Measurements from ENCODE around the gene APC2.
"Not testable (repeated sequence)": the region's sequence is repeated elsewhere in the genome, so short reads cannot be mapped to it uniquely, and the experiment has no call there.

APC2 gene

DNA sequence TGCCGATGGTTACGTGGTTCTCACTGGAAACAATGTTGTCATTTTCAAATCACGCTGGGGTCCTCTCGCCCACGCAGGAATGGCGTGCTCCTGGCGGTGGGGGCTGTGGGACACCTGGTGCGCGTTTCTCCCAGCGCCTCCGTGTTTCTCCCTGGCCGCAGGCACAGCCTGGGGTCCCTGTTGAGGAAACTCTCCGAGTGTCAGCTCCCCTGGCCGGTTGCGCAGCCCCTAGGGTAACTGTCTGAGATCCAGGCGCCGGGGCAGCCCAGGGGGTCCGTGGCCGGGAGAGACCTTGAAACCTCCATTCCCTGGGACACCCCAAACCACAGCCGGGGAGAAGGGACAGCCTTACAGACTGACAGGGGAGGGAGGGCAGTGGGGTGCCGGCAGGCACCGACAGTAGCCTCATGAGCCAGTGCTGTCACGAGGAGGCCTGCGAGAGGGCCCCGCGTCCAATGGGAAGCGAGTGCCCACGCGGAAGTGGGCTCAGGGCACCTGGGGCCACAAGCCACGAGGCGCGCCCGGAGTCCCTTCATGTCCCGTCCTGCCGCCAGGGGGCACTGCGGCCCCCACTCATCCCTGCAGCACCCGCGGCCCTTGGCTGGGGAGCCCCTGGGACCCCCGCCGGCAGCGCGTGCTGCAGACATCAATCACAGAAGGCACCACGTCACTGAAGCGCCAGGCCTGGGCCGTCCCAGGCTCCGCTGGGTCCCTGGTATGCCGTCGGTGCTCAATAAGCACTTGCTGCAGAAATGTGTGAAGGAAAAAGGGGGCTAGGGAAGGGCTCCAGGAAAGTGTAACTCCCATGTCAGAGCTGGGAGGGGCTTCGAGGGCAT lies 53.4 kb downstream of the APC2 start:
- no peak for DNase-seq

DNA sequence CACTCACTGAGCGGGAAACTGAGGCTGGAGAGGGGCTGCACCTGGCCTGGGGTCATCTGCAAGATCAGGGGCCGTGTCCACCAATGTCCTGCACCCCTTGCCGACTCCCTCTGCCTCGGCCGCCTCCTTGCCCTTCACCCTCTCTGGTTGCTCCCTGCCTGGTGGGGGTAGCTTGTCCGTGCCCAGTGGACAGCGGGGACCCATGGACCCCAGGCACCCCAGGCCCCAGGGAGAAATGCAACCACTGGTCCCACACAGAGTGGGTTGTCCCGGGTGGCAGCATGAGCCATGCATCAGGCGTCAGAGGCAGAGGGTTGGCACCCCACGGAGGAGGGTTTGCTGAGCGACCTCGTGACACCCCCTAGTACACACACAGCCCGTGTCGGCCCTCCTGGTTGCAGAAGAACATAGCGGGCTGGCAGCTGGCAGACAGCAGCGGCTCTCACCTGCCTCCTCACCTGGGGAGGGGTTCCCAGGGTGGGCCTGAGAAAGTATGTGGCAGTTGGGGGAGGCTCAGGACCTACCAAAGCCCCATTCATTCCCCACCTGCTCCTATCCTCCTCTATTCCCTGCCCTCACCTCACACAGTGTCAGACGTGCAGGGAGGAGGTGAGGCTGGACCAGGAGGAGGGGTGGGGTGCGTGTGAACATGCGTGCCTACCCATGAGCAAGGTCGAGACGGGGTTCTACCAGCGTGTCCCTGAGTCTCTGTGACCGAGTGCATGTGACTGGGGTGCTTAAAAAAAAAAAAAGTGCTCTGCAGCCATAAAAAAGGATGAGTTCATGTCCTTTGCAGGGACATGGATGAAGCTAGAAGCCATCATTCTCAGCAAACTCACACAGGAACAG lies 54.2 kb downstream of the APC2 start:
- no peak for DNase-seq

DNA sequence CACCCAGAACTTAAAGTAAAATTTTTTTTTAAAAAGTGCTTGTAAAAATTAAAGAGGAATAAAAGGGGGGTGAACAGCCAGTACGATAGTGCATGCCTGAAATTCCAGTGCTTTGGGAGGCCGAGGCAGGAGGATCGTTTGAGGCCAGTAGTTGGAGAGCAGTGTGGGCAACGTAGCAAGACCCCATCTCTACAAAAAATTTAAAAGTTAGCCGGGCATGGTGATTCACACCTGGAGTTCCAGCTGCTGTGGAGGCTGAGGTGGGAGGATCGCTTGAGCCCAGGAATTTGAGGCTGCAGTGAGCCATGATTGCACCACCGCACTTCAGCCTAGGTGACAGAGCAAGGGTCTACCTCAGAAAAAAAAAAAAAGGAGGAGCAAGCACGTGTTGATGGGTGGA lies 55.1 kb downstream of the APC2 start:
- DNase-seq = no peak

DNA sequence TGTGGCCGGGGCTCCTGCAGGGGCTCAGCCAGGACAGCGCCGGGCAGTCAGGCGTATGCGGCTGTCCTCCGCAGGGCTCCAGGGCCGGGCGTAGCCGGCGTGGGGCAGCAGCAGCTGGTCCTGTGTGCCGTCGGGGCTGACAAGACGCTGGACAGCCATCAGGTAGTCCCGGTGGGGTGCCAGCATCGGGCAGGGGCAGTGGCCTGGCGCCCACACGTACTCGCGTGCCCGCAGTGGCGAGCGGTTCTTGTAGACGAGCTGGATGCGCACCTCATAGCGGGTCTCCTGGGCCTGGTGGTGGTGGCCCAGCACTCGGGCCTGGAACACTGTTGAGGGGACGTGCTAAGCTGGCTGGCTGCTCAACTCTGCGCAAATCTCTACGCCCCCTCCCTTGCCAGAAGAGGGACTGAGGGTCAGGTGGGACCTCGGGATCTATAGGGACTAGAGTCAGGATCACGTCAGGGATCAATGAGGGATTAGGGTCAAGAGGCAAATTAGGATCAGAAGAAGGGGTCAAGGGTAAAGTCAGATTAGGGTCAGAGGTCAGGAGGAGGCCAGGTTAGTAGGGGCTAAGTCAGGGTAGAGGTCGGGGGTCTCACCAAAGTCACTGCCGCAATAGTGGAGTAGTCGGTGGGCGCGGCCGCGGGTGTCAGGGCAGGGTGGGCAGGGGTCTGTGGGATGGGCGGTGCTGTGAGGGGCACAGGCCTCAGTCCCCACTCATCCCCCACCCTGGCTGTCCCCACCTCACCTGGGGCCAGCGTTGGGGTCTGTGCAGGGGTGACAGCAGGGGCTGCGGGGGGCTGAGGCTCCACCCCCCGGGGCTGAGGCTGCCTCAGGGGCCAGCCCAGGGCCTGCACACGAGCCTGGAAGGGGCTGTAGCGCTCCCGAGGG lies 56.3 kb downstream of the APC2 start:
- no peak for DNase-seq

DNA sequence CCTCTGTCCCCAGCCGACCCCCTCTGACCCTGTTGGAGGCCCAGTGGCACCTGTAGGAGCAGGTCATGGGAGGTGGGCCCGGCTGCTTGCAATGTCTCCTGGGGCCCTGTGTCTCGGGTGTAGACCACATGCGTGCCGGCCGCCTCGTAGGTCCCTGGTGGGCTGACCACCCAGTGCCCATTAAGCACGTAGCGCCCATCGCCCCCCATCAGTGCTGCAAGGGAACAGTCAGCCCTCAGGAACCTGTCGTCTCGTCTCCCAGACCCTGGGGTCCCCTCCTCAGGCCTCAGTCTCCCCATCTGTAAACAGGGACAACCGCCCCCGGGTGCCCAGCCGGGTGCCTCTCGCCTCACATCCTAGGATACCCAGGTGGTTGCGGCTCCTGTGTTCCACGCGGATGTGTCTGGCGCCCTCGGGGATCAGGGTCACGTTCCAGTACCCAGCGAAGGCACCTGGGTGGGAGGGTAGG lies 57.3 kb downstream of the APC2 start:
- DNase-seq = no peak

DNA sequence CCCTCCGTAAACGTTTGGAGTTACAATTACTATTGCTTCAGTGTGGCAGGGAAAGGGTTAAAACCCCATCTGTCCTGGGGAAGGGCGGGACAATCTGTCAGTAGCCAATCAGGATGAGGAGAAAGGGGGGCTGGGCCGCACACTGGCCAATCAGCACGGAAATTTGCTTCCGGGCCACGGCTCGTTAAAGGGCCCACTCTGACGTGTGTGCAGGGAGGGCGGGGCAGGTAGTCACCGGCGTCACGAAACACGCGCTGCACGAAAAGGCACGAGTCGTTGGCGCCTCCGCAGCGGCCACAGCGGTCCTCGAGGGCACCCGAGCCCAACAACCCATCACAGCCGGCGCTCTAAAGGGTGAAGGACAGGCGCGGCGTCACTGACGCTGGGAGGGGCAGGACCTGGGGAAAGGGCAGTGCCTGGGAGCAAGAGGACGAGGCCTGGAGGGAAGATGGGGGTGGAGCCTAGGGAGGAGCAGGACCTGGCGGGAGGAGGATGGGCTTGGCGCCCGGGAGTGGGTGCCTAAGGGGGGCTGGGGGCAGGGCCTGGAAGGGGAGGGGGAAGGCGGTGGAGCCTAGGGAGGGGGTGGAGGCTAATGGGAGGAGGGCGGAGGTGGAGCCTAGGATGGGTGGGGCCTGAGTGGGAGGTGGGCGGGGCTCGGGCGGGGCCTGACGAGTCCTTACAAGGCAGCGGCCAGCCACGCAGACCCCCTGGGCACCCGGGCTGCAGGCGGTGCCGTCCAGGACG lies 58.0 kb downstream of the APC2 start:
- no peak for DNase-seq

DNA sequence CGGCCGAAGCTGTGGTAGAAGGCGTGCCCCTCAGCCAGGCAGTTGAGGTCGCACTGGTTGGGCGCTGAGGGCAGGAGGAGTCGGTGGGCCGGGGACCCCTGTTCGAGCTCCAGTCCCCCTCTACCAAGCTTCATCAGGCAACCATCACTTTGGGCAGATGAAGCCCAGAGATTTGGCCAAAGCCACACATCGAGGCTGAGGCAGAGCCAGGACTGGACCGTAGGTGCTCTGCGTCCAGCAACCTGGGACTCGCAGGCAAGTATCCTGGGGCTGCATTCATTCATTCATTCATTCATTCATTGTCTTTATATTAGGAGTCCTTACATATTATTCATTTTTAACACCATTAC lies 58.6 kb downstream of the APC2 start:
- no peak for DNase-seq

DNA sequence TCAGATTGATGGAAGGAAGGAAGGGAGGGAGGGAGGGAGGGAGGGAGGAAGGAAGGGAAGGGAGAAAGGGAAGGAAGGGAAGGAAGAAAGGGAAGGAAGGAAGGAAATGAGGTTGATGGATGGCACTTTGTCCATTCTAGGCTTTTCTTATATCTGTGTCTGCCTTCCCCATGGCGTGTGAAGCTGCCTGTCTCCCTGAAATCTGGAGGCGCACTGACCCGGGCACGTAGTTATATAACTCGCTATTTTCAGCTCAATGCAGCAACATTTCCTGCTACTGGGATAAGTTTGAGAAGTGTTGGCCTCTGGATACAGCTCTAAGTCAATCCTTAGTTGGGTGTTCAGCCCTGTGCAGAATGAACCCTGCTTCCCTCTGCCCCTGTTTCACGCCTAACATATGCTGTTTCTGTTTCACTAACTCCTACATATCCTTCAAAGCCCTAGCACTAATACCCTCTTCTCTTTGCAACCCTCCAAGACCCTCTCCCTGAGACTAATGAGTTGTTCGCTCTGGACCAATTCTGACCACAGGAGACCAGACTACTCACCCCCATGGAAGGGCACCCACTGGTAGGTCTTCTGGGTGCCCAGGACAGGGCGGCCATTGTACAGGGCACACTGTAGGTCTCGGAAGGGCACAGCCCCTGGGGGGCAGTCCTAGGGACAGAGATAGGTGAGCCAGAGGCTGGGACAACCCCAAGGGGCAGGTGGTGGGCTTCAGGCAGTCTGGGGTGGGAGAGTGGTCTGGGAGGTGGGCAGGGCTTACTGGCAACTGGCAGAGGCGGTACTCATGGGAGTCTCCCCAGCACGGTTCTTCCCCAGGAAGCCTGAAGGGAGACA lies 59.9 kb downstream of the APC2 start:
- no peak for DNase-seq

DNA sequence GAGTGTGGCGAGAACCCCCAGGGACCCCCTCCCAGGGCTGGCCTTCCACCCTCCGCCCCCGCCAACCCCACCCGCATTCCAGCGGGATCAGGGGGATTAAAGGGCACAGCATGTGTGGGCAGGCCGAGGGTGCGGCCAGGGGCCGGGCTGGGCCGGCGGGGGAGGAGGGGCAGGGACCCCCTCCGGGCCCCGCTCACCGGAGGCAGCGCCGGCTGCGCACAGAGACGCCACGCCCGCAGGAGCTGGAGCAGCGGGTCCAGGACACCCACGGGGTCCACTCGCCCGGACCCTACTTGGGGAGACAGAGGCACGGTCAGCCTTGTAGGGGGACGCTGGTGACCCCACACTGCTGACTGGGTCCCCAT lies 60.5 kb downstream of the APC2 start:
- no peak for DNase-seq

DNA sequence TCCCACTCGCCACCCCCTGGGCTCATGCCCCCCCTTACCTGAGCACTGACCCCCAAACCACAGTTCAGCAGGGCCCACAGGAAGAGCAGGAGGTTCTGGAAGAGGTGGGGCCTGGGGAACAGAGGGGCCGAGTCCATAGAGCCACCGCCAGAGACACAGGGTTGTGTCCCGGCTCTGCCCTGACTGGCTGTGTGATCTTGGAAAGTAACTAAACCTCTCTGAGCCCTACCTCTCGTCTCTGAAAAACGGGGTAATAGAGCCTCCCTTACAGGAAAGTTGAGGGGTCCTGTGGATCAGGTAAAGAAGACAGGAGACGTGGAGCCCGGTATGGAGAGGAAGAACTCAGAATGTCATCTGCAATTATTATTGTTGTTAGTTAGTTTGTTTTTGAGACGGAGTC lies 60.9 kb downstream of the APC2 start:
- DNase-seq = no peak

DNA sequence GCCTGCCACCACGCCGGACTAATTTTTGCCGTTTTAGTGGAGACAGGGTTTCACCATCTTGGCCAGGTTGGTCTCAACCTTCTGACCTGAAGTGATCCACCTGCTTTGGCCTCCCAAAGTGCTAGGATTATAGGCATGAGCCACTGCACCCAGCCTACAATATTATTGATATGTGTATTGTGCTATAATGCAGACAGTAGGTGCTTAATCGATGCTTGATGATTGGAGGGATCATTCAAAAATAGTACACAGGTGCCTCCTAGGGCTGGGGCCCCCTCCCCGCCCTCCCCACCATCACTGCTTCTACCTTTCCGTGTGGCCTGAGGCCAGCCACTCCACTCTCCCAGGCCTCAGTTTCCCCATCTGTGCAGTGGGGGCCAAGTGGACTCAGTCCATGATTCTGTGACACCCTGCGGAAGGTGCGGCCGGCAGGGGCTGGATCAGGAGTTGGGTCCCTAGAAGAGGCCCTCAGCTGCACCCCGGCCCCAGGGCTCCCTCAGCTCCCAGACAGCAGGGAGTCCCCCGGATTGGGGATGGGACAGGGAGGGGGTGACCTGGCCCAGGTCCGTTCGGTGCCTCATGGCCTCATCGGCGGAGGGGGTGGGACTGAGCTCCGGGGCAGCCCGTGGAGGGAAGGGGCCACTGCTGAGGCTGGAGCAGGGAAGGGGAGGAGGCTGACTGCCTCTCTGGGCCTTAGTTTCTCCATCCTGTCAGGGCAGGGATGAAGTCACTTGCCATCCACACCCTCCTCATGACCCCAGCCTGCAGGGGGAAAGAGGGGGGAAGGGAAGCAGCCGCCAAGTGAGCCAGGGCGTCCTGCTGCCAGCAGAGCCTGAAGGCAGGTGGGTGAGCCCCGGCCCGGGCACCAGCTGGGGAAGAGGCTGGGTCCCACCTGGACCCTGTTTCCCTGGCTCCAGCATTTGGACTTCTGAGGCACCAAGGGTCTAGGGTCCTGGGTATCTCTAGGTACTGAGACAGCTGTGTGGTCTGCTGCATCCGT lies 61.7 kb downstream of the APC2 start:
- DNase-seq = no peak

DNA sequence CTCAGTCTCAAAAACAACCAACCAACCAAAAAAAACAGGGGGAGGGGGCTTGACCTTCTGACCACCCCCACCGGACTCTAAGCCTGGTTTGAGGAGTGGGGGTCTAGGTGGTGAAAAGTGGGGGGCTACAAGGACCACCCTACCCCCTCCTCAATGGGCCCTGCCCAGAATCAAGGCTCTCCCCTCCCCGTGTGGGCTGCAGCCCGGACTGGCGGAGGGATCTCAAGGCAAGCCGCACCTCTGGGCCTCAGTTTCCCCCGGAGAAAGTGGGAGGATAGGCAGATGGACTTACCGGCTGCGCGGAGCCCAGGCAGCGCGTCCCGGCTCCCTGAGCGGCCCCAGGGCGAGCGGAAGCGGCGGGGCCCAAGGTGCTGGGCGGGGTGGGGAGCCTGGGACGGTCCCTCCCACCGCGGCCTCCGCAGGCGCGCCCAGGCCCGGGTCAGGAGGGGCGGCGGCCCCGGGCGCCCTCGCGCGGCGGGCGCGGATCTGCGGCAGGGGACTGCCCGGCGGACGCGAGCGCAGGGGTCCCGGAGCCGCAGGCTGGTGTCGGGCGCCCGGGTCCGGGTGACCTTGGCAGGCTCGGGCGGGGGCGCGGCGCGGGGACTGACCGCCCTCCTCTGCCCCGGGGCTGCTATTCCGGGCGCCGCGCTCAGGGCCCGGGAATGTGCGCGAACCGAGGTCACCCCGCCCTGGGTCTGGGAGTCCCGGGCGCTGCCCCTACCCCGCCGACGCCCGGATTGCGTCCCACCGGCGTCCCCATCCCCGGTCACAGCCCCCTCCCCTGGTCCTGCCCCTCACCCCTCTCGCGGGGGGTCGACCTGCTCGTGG lies 63.0 kb downstream of the APC2 start, which contains the start of gene ADAMTSL5:
ADAMTSL5 (minus strand) TSS at position 349 of the 828 bp plus-strand sequence. CDS start 2,076 bp downstream, outside the sequence.
- no peak for DNase-seq

DNA sequence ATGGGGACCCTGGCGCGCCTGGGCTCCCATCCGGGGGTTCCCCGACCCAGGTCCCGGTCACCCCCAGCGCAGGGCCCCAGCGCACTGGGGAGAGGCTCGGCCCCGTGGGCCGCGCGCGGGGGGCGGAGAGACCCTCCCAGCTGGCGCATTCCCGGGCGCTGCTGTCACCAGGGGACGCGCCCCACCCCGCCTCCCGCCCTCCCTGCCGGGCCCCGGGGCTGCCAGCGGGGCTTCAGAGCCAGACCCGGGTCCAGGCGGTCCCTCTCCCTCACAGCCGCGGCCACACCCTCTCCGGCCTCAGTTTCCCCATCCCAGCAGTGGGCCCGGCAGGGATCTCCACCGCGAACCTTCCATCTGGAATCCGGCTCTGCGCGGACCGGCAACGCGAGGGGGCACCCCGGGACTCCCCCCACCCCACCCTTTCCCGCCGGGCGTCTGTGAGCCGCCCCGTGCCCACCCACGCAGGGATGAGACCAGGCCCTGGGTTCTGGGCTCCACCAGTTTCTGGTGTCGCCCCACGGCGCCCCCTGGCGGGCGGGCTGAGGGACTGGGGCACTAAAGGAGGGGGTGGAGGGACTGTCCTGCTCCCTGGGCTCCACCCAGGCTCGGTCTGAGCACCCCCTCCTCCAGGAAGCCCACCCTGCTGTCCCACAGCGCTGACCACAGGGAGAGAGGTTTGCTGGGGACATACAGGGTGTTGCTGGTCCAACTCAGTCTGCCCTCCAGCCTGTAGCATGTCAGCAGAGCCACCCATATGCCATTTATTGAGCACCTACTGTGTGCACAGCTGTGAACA lies 63.8 kb downstream of the APC2 start:
- DNase-seq = no peak

DNA sequence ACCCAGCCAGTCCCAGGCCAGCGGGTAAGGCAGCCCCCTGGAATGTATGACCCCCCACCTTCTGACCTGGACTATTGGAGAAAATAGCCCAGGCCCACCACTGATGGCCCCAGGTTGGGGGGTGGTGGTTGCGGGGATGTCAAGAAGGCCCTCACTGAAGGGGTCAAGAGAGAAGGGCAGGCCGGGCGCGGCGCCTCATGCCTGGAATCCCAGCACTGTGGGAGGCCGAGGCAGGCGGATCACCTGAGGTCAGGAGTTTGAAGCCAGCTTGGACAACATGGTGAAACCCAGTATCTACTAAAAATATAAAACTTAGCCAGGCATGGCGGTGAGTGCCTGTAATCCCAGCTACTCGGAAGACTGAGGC lies 64.4 kb downstream of the APC2 start:
- no peak for DNase-seq

DNA sequence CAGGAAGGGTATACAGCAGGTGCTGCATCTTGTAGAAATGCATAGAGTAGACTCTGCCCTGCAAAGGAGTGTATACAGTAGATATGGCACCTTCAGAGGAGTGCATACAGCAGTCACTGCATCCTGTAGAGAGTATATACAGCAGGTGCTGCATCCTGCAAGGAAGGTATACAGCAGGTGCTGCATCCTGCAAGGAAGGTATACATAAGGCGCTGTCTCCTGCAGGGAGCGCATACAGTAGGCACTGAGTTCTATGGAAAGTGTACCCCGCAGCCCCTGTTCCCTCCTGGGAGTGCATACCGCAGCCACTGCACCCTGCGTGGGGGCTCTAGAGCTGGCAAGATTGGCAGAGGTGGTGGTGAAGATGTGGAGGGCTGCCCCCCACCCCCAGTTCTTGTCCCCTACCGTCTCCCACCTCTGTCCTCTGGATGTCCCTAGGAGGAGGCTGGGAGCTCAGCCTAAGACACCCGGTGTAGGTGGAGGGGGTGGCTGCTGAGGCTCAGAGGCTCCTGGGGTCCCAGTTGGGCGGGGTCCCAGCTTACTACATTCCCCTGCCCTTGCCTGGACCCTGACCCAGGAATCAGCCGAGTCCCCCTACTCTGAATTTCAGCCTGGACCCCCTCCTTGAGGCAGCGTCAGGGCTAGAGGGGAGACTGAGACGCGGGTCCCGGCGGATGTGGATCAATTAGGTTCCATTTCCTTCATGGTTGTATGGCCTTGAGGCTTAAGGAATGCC lies 65.2 kb downstream of the APC2 start:
- no peak for DNase-seq

DNA sequence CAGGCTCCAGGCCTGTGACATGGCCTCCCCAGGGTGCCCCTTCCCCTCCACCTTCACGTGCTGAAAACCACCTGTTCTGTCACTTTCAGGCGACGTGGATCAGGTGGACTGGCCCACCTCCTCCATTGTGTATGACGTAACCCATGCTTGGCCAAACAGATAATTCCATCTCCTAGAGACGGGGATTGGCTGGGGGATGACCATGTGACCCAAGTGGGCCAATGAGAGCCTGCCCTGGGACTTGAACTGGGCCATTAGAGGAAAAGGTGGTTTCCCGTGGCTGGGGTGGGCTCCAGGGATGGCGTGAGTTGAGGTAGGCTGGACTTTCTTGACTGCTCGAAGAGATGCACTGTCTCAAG lies 66.5 kb downstream of the APC2 start:
- DNase-seq = no peak

DNA sequence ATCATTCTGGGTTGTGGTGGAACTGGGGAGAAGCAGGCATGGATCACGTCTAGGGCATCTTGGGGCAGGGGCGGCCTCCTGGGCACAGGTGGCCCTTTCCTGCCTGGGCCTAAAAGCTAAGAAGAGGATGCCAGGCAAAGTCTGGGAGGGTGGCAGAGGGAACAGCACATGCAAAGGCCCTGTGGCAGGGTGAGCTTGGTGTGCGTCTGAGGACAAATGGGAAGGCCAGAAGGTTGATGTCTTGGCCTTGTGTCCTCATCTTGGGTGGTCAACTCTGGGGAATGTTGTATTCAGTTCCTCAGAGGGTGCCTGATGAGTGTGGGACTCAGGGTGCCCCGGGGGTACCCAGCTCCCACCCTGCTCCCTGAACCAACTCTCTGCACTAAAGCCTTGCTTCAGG lies 68.5 kb downstream of the APC2 start:
- no peak for DNase-seq

DNA sequence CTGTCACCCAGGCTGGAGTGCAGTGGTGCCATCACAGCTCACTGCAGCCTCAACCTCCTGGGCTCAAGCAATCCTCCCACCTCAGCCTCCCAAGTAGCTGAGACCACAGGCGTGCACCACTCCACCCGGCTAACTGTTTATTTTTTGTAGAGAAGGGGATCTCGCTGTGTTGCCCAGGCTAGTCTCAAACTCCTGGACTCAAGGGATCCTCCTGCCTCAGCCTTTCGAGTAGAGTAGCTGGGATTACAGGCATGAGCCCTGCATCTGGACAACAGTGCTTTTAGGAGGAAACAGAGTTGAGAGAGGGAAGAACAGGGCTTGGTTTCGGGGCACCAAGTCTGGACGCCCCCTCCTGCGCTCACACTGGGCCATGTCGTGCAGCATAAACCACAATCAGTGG lies 69.9 kb downstream of the APC2 start:
- not testable (repeated sequence) for DNase-seq

Data from SIG-M5 (cell line).